Endothelial cell of umbilical vein (primary cell): ENCODE data around the gene CD24. TPM values are rescaled to one million over a fixed set of nuclear protein-coding genes. Genes with fewer than 3 reads are reported as not detected.

Experiments
- BruUV-seq: library from RNA; stranded (reverse); fragments of 400-500 nt; replicated peaks from 2 replicates; lab custom pipeline; 2021; lab: Mats Ljungman, UMichigan
- CTCF ChIA-PET: fragments of 300-600, 350-600 bp; sonication (Branson Sonifier 250); formaldehyde crosslinking; loops from one replicate; lab custom pipeline; 2021; ENCODE audit warnings: antibody characterized with exemption, inconsistent platforms; lab: Charles Lee
- POLR2A ChIA-PET: fragments of 300-600, 350-600 bp; sonication (Branson Sonifier 250); formaldehyde crosslinking; loops from one replicate; lab custom pipeline; 2021; ENCODE audit warnings: antibody characterized with exemption, inconsistent platforms; lab: Charles Lee
- DNase-seq: peaks from one replicate; pipeline ENCODE4 v3.0.0-alpha.2; 2011; ENCODE audit warnings: low read depth, low spot score
- FAIRE-seq: peaks from 2 replicates; lab custom pipeline; 2011; peaks lifted over from hg19 to GRCh38; lab: Jason Lieb, UNC
- H2AFZ ChIP-seq: 2 replicates; pipeline ENCODE4 v1.6.0; 2012; ENCODE audit warnings: low read depth, low read length, control low read depth, inconsistent platforms
- H3K27ac ChIP-seq: 2 replicates; pipeline ENCODE4 v1.5.1; 2011; ENCODE audit warnings: low read depth, mild to moderate bottlenecking, control low read depth, low read length, moderate library complexity; ENCODE audit not compliant: insufficient read depth
- H3K27me3 ChIP-seq, 2 experiments: 2 replicates each; pipeline versions ENCODE4 v1.6.0 to v1.6.1; 2011; ENCODE audit warnings: low read length in 2 of 2, mixed read lengths in 1 of 2; ENCODE audit not compliant: control insufficient read depth in 2 of 2, insufficient read depth in 2 of 2
- H3K36me3 ChIP-seq, 2 experiments: 2 replicates in 1 of 2; 3 replicates in 1 of 2; pipeline ENCODE4 v1.5.1; 2011; ENCODE audit warnings: low read length in 2 of 2, mild to moderate bottlenecking in 1 of 2, moderate library complexity in 1 of 2; ENCODE audit not compliant: control insufficient read depth in 2 of 2, insufficient read depth in 2 of 2; ENCODE audit errors: extremely low read depth in 1 of 2
- H3K4me1 ChIP-seq: 3 replicates; pipeline ENCODE4 v1.5.1; 2011; ENCODE audit warnings: mild to moderate bottlenecking, low read length; ENCODE audit not compliant: control insufficient read depth, insufficient read depth; ENCODE audit errors: extremely low read depth
- H3K4me2 ChIP-seq: 2 replicates; pipeline ENCODE4 v1.6.1; 2011; ENCODE audit warnings: low read length, control low read depth, mixed read lengths; ENCODE audit not compliant: insufficient read depth
- H3K4me3 ChIP-seq, 3 experiments: fragments of 200-600 bp in 1 of 3; sonication (generic), shearing (Covaris generic) in 1 of 3; replicated peaks in 1 of 3; 2 replicates each; pipeline ENCODE4 v1.5.1; 2011 to 2016; ENCODE audit warnings: control low read depth in 3 of 3, low read length in 3 of 3, mild to moderate bottlenecking in 2 of 3, inconsistent platforms in 1 of 3, low read depth in 1 of 3, moderate library complexity in 1 of 3; ENCODE audit not compliant: insufficient read depth in 1 of 3
- H3K79me2 ChIP-seq: 2 replicates; pipeline ENCODE4 v1.6.0; 2012; ENCODE audit warnings: low read length, inconsistent platforms; ENCODE audit not compliant: control insufficient read depth, insufficient read depth
- H3K9ac ChIP-seq: replicated peaks from 2 replicates; pipeline ENCODE3; 2011; ENCODE audit warnings: low read length, control low read depth; ENCODE audit not compliant: insufficient read depth; ENCODE audit errors: extremely low read depth
- H3K9me1 ChIP-seq: replicated peaks from 3 replicates; pipeline ENCODE4 v1.6.0; 2011; ENCODE audit warnings: mild to moderate bottlenecking, low read length; ENCODE audit not compliant: control insufficient read depth, insufficient read depth; ENCODE audit errors: extremely low read depth
- H3K9me3 ChIP-seq: replicated peaks from 2 replicates; pipeline ENCODE4 v1.5.1; 2012; ENCODE audit warnings: low read length, inconsistent platforms; ENCODE audit not compliant: control insufficient read depth, insufficient read depth
- H4K20me1 ChIP-seq: replicated peaks from 2 replicates; pipeline ENCODE3; 2011; ENCODE audit warnings: mild to moderate bottlenecking, low read length; ENCODE audit not compliant: control insufficient read depth, insufficient read depth; ENCODE audit errors: extremely low read depth
- CTCF ChIP-seq, 2 donors: IDR thresholded peaks; 1 replicate in 1 of 2; 2 replicates in 1 of 2; pipeline ENCODE4 v1.5.1; 2011; ENCODE audit warnings: low read length in 2 of 2, mild to moderate bottlenecking in 2 of 2, moderate library complexity in 2 of 2, control low read depth in 1 of 2, inconsistent platforms in 1 of 2, low read depth in 1 of 2; ENCODE audit not compliant: insufficient read depth in 1 of 2; ENCODE audit errors: extremely low read depth in 1 of 2
- EZH2 ChIP-seq: IDR thresholded peaks from 2 replicates; pipeline ENCODE4 v1.6.1; 2012; ENCODE audit warnings: borderline replicate concordance, low read depth, mild to moderate bottlenecking, moderate library complexity, low read length, inconsistent platforms; ENCODE audit not compliant: severe bottlenecking
- FOS ChIP-seq: IDR thresholded peaks from 2 replicates; pipeline ENCODE4 v1.6.1; 2011; ENCODE audit warnings: mild to moderate bottlenecking, low read length, moderate library complexity, borderline replicate concordance; ENCODE audit not compliant: insufficient read depth
- GATA2 ChIP-seq: IDR thresholded peaks from 2 replicates; pipeline ENCODE4 v1.7.0; 2011; ENCODE audit warnings: low read depth, mild to moderate bottlenecking, moderate library complexity, mixed read lengths, low read length; ENCODE audit not compliant: insufficient read length, insufficient read depth
- JUN ChIP-seq: IDR thresholded peaks from 2 replicates; pipeline ENCODE4 v1.6.1; 2011; ENCODE audit warnings: borderline replicate concordance, low read depth; ENCODE audit not compliant: insufficient read length, insufficient read depth
- MAX ChIP-seq: IDR thresholded peaks from 2 replicates; pipeline ENCODE4 v1.6.1; 2011; ENCODE audit not compliant: insufficient read depth, insufficient read length
- MYC ChIP-seq: IDR thresholded peaks from one replicate; pipeline ENCODE4 v1.6.1; 2011; ENCODE audit warnings: mild to moderate bottlenecking, low read depth, low read length
- POLR2A ChIP-seq: IDR thresholded peaks from 2 replicates; pipeline ENCODE4 v1.6.1; 2012; ENCODE audit warnings: low read depth, mild to moderate bottlenecking, control low read depth, low read length
- POLR2AphosphoS5 ChIP-seq: IDR thresholded peaks from 2 replicates; pipeline ENCODE4 v1.6.1; 2012; ENCODE audit warnings: low read depth, mild to moderate bottlenecking, control low read depth, low read length, moderate library complexity; ENCODE audit not compliant: insufficient read depth
- dilution Hi-C: fragments of 300-500 bp; cut with MboI; formaldehyde crosslinking; loops from one replicate; pipeline ENCODE4 v1.15.0; 2019; ENCODE audit warnings: low sequenced_read_pairs; ENCODE audit not compliant: extremely low pct_ligation_motif_present
- intact Hi-C: fragments of 100-400 bp; cut with micrococcal nuclease; formaldehyde crosslinking; loops from one replicate; pipeline ENCODE4 v1.10.0; 2022
- polyA plus RNA-seq, 4 experiments: library from polyadenylated mRNA; depleted of rRNA in 3 of 4; stranded (reverse) in 3 of 4; unstranded in 1 of 4; fragments of >200 nt; gene quantifications; 2 replicates each; pipeline versions ENCODE4 v1.2.1 to v1.2.3, GENCODE V29; 2011 to 2012; ENCODE audit warnings: missing spikeins in 1 of 4
- total RNA-seq: library from RNA; stranded (reverse); gene quantifications from 2 replicates; pipeline ENCODE4 v1.2.3, GENCODE V29; 2021

Gene CD24
- total and polyA plus RNA-seq, 2 donors (not counting 3 experiments of a cell fraction or from before 2014, with no cell fraction given), result 2.5 to 10.2 TPM

- intact Hi-C loops, result no loop called here
- CTCF ChIA-PET, result no interaction called here
Measured at GRCh38 chr6:106961801-106962200, 12.7 kb downstream of the CD24 start.

More at GRCh38 chr6:106961801-106962200, 12.7 kb downstream of the CD24 start:
- no peaks in the 10 kb centered on the region for H3K9me3 ChIP-seq
- H2AFZ ChIP-seq, result no peak overlapping the region
- dilution Hi-C loops, result no loop called here
- no peaks in the 10 kb centered on the region for H3K27me3 ChIP-seq
- POLR2A ChIA-PET, result no interaction called here
- BruUV-seq, result no TSS peak
- TF ChIP-seq JUN (no peak), FOS (no peak), EZH2 (no peak), MYC (no peak), CTCF (IDR thresholded peaks at IDR 0.05; ENCODE audit: extremely low read depth in 1 of 2, insufficient read depth in 1 of 2, low read depth in 1 of 2, low read length in 2 of 2) (no peak), MAX (no peak), POLR2A (no peak), GATA2 (no peak), POLR2AphosphoS5 (no peak)
- no peaks in the 10 kb centered on the region for H3K9me1 ChIP-seq
- DNase-seq, result no peak
- FAIRE-seq, result no peak
- H4K20me1 ChIP-seq, result no peaks in the 10 kb centered on the region
- no peak overlapping the region for H3K4me2 ChIP-seq
- H3K9ac ChIP-seq, result no peak overlapping the region
- no peak overlapping the region for H3K27ac ChIP-seq
- H3K79me2 ChIP-seq, result no peaks in the 10 kb centered on the region
- no peak overlapping the region for H3K4me3 ChIP-seq
- no peaks in the 10 kb centered on the region for H3K36me3 ChIP-seq
- no peaks in the 10 kb centered on the region for H3K4me1 ChIP-seq
